ENCODE measurements around the gene FOXP4. TPM values are rescaled to one million over a fixed set of nuclear protein-coding genes. Genes with fewer than 3 reads are reported as not detected.
"Not testable (repeated sequence)": the region's sequence is repeated elsewhere in the genome, so short reads cannot be mapped to it uniquely, and the experiment has no call there.

The FOXP4 gene
- total RNA-seq, 1 donor from 2014 or later = 12.0 TPM

GRCh38 chr6:41600499-41601247 lies 54.5 kb downstream of the FOXP4 start:
- no peak for ATAC-seq

GRCh38 chr6:41601248-41601549 lies 55.0 kb downstream of the FOXP4 start:
- no peak for ATAC-seq

GRCh38 chr6:41602422-41602743 lies 56.2 kb downstream of the FOXP4 start:
- no peak for ATAC-seq

- peak; percentile 65 for ATAC-seq
Observed at GRCh38 chr6:41602864-41603608, 56.9 kb downstream of the FOXP4 start.

GRCh38 chr6:41604006-41604405 lies 57.8 kb downstream of the FOXP4 start:
- ATAC-seq = no peak

- ATAC-seq = peak; percentile 16
Observed at GRCh38 chr6:41605649-41606048, 59.5 kb downstream of the FOXP4 start.

- no peak for ATAC-seq
Observed at GRCh38 chr6:41607036-41607435, 60.9 kb downstream of the FOXP4 start.

GRCh38 chr6:41607736-41608135 lies 61.6 kb downstream of the FOXP4 start:
- ATAC-seq = no peak

- ATAC-seq = no peak
Observed at GRCh38 chr6:41608443-41609151, 62.4 kb downstream of the FOXP4 start.

GRCh38 chr6:41614715-41615114 lies 68.5 kb downstream of the FOXP4 start:
- no peak for ATAC-seq

GRCh38 chr6:41615311-41615710 lies 69.1 kb downstream of the FOXP4 start:
- no peak for ATAC-seq

- no peak for ATAC-seq
Observed at GRCh38 chr6:41618598-41618997, 72.4 kb downstream of the FOXP4 start.

GRCh38 chr6:41619193-41619592 lies 73.0 kb downstream of the FOXP4 start:
- ATAC-seq = not testable (repeated sequence)

- ATAC-seq = no peak
Observed at GRCh38 chr6:41621367-41621766, 75.2 kb downstream of the FOXP4 start.

GRCh38 chr6:41621802-41622201 lies 75.6 kb downstream of the FOXP4 start:
- no peak for ATAC-seq

- no peak for ATAC-seq
Observed at GRCh38 chr6:41622206-41622988, 76.2 kb downstream of the FOXP4 start.

- no peak for ATAC-seq
Observed at GRCh38 chr6:41623330-41623729, 77.1 kb downstream of the FOXP4 start.

GRCh38 chr6:41624621-41625380 lies 78.6 kb downstream of the FOXP4 start:
- no peak for ATAC-seq

- ATAC-seq = peak; percentile 73
Observed at GRCh38 chr6:41625442-41625841, 79.3 kb downstream of the FOXP4 start.

- ATAC-seq = no peak
Observed at GRCh38 chr6:41626022-41626421, 79.8 kb downstream of the FOXP4 start.

- ATAC-seq = peak; percentile 70
Observed at GRCh38 chr6:41626917-41627316, 80.7 kb downstream of the FOXP4 start.

GRCh38 chr6:41629128-41629527 lies 82.9 kb downstream of the FOXP4 start:
- no peak for ATAC-seq
